OCI-LY3 (cell line): ENCODE measurements around the gene GTF3C4.

Experiments used
- EZH2phosphoT487 ChIP-seq: fragments of 200-600 bp; shearing (Covaris generic); IDR thresholded peaks from 2 replicates; pipeline ENCODE4 v1.6.1; 2018; ENCODE audit warnings: antibody characterized with exemption, mixed run types, low read depth
- TF ChIP-seq, protein P1 (sequence below): fragments of 200-600, 300-600 bp; sonication (generic); IDR thresholded peaks from 2 replicates; pipeline ENCODE4 v1.5.1; 2014; ENCODE audit warnings: antibody characterized with exemption, low read length, low read depth

DNA sequence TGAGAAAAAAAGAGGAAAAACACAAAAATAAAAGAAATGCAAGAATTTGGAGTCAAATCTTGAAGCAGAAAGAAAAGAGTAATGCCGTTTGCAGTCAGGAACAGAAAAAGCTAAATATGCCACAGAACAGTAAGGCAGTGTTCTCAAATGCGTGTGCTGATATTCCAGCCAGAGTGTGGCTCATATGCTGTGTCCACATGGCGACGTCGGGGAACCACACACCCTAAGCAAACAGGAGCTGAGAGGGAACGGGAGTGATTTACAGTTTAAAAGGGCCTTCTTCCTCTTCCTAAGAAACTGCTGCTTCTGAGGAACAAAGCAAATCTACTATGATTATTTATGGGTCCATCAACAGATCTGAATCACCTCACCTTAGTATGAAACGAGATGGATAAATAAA, 43.2 kb upstream of the GTF3C4 start:
- TF ChIP-seq, protein P1, sequence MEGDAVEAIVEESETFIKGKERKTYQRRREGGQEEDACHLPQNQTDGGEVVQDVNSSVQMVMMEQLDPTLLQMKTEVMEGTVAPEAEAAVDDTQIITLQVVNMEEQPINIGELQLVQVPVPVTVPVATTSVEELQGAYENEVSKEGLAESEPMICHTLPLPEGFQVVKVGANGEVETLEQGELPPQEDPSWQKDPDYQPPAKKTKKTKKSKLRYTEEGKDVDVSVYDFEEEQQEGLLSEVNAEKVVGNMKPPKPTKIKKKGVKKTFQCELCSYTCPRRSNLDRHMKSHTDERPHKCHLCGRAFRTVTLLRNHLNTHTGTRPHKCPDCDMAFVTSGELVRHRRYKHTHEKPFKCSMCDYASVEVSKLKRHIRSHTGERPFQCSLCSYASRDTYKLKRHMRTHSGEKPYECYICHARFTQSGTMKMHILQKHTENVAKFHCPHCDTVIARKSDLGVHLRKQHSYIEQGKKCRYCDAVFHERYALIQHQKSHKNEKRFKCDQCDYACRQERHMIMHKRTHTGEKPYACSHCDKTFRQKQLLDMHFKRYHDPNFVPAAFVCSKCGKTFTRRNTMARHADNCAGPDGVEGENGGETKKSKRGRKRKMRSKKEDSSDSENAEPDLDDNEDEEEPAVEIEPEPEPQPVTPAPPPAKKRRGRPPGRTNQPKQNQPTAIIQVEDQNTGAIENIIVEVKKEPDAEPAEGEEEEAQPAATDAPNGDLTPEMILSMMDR = no peak
- no peak for TF ChIP-seq EZH2phosphoT487
